Kidney (tissue), 14 donors: ENCODE measurements around the gene JCHAIN. TPM values are rescaled to one million over a fixed set of nuclear protein-coding genes. Genes with fewer than 3 reads are reported as not detected.
"Not testable (repeated sequence)": the region's sequence is repeated elsewhere in the genome, so short reads cannot be mapped to it uniquely, and the experiment has no call there.

Experiments
- DNase-seq, 5 donors: peaks; one replicate each; pipeline ENCODE4 v3.0.0-alpha.2; 2013 to 2020
- FAIRE-seq: peaks from 2 replicates; lab custom pipeline; 2012; peaks lifted over from hg19 to GRCh38; lab: Jason Lieb, UNC
- H3K27ac ChIP-seq, 2 donors: one replicate each; pipeline ENCODE4 v1.7.0; 2013; ENCODE audit warnings: low read depth in 2 of 2, low read length in 2 of 2, inconsistent platforms in 1 of 2
- H3K27me3 ChIP-seq: one replicate; pipeline ENCODE4 v1.7.1; 2013; ENCODE audit warnings: low read length, inconsistent platforms; ENCODE audit not compliant: control insufficient read depth, insufficient read depth
- H3K36me3 ChIP-seq, 3 donors: one replicate each; pipeline versions ENCODE4 v1.7.0 to v1.7.1; 2013; ENCODE audit warnings: low read length in 3 of 3, control low read depth in 1 of 3, inconsistent platforms in 1 of 3; ENCODE audit not compliant: insufficient read depth in 3 of 3, control insufficient read depth in 2 of 3
- H3K4me1 ChIP-seq, 3 donors: one replicate each; pipeline versions ENCODE4 v1.7.0 to v1.7.1; 2013; ENCODE audit warnings: low read length in 3 of 3, inconsistent platforms in 1 of 3, low read depth in 1 of 3; ENCODE audit not compliant: control insufficient read depth in 2 of 3, insufficient read depth in 2 of 3
- H3K4me3 ChIP-seq, 3 donors: one replicate each; pipeline versions ENCODE4 v1.7.0 to v1.8.1; 2013; ENCODE audit warnings: low read length in 3 of 3, control low read depth in 1 of 3, inconsistent platforms in 1 of 3
- H3K9ac ChIP-seq, 3 donors: one replicate each; pipeline versions ENCODE4 v1.7.0 to v1.7.1; 2013; ENCODE audit warnings: low read length in 3 of 3, control low read depth in 1 of 3, inconsistent platforms in 1 of 3
- H3K9me3 ChIP-seq, 3 donors: one replicate each; pipeline versions ENCODE4 v1.7.0 to v1.7.1; 2013; ENCODE audit warnings: low read length in 3 of 3, control low read depth in 1 of 3, inconsistent platforms in 1 of 3; ENCODE audit not compliant: control insufficient read depth in 2 of 3, insufficient read depth in 1 of 3
- intact Hi-C: fragments of 100-400 bp; cut with DNase I; formaldehyde crosslinking; loops from one replicate; pipeline ENCODE4 v1.11.1; 2022
- polyA plus RNA-seq: library from polyadenylated mRNA; stranded (reverse); fragments of 350-450 nt; fragmentation: Illumina TruSeq; extraction: RNeasy Lipid Tissue Mini Kit (QIAGEN cat#74804); gene quantifications from one replicate; pipeline ENCODE4 v1.2.3, GENCODE V29; 2014; ENCODE audit warnings: low read depth, low replicate concordance; ENCODE audit not compliant: insufficient read depth
- total RNA-seq: library from RNA; stranded (reverse); fragmentation: NEBNext Ultra II Directional; extraction: Animal tissue kit (Norgen Biotek cat#: 25700); gene quantifications from one replicate; pipeline ENCODE4 v1.2.1, GENCODE V29; 2021
- TF ChIP-seq, protein P1 (sequence below): IDR thresholded peaks from 3 replicates; pipeline ENCODE4 v1.5.1; 2012; ENCODE audit warnings: mild to moderate bottlenecking, moderate library complexity, borderline replicate concordance; ENCODE audit not compliant: insufficient read depth; ENCODE audit errors: extremely low read depth
- donor health status: control.
- donor health status: control.
- donor health status: control.
- donor health status: control.
- donor health status: control.
- donor health status: DM: yes; HTN: yes; CAD: no.
- donor health status: Normal renal cell carcinoma (clear cell type).

JCHAIN gene
- total and polyA plus RNA-seq, 2 donors from 2014 or later: 5.1 to 355 TPM

DNA sequence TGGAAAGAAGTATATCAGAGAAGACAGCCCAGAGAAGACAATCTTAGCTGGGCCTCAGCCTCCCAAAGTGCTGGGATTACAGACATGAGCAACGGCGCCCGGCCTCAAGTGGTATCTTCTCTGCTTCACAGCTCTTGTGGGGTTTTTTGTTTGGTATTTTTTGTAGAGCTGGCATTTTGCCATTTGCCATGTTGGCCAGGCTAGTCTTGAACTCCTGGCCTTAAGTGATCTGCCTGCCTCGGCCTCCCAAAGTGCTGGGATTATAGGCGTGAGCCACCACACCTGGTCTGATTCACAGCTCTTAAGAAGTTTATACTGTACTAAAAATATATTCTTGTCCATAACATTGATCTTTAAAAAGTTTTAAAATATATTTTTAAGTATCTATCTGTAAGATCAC, 34.4 kb upstream of the JCHAIN start:
- intact Hi-C loops: no loop called here
- no peaks in the 10 kb centered on the region for H3K27me3 ChIP-seq

DNA sequence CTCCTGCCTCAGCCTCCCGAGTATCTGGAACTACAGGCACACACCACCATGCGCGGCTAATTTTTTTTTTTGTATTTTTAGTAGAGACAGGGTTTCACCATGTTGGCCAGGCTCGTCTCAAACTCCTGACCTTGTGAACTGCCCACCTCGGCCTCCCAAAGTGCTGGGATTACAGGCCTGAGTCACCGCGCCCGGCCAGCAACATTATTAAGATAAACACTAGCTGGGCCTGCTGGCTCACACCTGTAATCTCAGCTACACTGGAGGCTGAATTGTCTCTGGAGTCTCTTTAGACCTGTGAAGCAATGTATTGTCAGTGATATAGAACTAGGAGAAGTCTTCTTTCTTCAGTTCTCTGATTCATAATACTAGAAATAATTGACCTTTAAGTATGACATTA, 32.1 kb upstream of the JCHAIN start:
- H3K36me3 ChIP-seq, H3K9ac ChIP-seq, H3K27me3 ChIP-seq, FAIRE-seq, H3K27ac ChIP-seq, H3K9me3 ChIP-seq, intact Hi-C loops, H3K4me3 ChIP-seq, H3K4me1 ChIP-seq, DNase-seq: not testable (repeated sequence)

More for the DNA sequence above, 34.4 kb upstream of the JCHAIN start:
- DNase-seq (no peak), FAIRE-seq (no peak)
- Histone ChIP-seq H3K4me3 (no peak overlapping the region), H3K27ac (no peak overlapping the region), H3K4me1 (no peaks in the 10 kb centered on the region), H3K9me3 (no peaks in the 10 kb centered on the region), H3K36me3 (no peaks in the 10 kb centered on the region), H3K9ac (no peak overlapping the region)
- TF ChIP-seq, protein P1, sequence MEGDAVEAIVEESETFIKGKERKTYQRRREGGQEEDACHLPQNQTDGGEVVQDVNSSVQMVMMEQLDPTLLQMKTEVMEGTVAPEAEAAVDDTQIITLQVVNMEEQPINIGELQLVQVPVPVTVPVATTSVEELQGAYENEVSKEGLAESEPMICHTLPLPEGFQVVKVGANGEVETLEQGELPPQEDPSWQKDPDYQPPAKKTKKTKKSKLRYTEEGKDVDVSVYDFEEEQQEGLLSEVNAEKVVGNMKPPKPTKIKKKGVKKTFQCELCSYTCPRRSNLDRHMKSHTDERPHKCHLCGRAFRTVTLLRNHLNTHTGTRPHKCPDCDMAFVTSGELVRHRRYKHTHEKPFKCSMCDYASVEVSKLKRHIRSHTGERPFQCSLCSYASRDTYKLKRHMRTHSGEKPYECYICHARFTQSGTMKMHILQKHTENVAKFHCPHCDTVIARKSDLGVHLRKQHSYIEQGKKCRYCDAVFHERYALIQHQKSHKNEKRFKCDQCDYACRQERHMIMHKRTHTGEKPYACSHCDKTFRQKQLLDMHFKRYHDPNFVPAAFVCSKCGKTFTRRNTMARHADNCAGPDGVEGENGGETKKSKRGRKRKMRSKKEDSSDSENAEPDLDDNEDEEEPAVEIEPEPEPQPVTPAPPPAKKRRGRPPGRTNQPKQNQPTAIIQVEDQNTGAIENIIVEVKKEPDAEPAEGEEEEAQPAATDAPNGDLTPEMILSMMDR: no peak

DNA sequence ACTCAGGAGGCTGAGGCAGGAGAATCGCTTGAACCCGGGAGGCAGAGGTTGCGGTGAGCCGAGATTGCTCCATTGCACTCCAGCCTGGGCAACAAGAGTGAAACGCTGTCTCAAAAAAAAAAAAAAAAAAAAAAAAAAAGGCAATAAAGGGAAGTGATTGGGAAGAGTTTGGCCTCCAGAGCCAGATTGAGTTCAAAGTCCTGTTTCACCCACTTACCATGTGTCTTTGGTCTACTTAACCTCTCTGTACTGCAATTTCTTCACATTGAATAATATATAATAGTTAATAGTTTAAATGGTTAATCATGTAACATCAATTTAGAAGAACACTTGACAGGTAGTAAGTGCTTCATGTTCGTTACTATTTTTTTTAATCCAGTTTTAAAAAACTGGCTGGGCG, 28.3 kb upstream of the JCHAIN start:
- H3K4me1 ChIP-seq, H3K9me3 ChIP-seq, H3K4me3 ChIP-seq, intact Hi-C loops, H3K27ac ChIP-seq, DNase-seq, FAIRE-seq, H3K9ac ChIP-seq, H3K36me3 ChIP-seq, H3K27me3 ChIP-seq: not testable (repeated sequence)

DNA sequence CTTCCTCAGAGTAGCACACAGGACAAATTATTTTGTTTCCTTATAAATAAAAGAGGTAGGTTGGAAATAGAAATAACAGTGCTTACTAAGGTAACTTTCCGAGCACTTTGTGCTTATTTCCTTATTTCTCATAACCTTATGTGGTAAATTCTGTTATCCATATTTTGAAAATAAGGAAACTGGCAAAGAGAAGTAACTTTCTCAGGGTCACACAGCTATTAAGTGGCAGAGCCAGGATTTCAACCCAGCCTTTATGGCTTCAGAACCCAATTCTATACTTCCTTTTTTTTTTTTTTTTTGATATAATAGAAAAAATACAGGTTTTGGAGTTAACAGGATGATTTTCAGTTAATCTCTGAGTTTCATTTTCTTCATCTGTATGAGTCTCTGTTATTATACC, 25.4 kb upstream of the JCHAIN start:
- H3K9ac ChIP-seq: no peak overlapping the region
- no peak for DNase-seq
- FAIRE-seq: no peak
- intact Hi-C loops: no loop called here
- H3K36me3 ChIP-seq: peaks cover 0 to 3% (median 0%) of the 10 kb centered on the region in 3 donors
- H3K4me1 ChIP-seq: peaks cover 0 to 16% (median 13%) of the 10 kb centered on the region in 3 donors
- TF ChIP-seq, protein P1: no peak
- H3K4me3 ChIP-seq: peak overlapping the region in 1 of 3 donors; percentile 19
- H3K27ac ChIP-seq: no peak overlapping the region
- no peaks in the 10 kb centered on the region for H3K9me3 ChIP-seq
- H3K27me3 ChIP-seq: no peaks in the 10 kb centered on the region
